Fibroblast of lung (primary cell): Measurements from ENCODE around the gene SCYL1. TPM values are rescaled to one million over a fixed set of nuclear protein-coding genes. Genes with fewer than 3 reads are reported as not detected.
A peak's percentile ranks its signal among the peaks of the same experiment; 100 is the strongest.

Source experiments
- DNase-seq, 2 donors: peaks; one replicate each; pipeline versions ENCODE4 v3.0.0 to v3.0.0-alpha.2; 2010; ENCODE audit warnings: low read depth in 2 of 2
- H2AFZ ChIP-seq: 2 replicates; pipeline ENCODE4 v1.5.1; 2012; ENCODE audit warnings: low read length, control low read depth, inconsistent platforms
- H3K27ac ChIP-seq: 2 replicates; pipeline ENCODE4 v1.5.1; 2011; ENCODE audit warnings: low read length, control low read depth; ENCODE audit not compliant: insufficient read depth
- H3K27me3 ChIP-seq: 2 replicates; pipeline ENCODE4 v1.5.1; 2011; ENCODE audit warnings: mild to moderate bottlenecking, low read length; ENCODE audit not compliant: control insufficient read depth, insufficient read depth
- H3K36me3 ChIP-seq: 2 replicates; pipeline ENCODE4 v1.5.1; 2011; ENCODE audit warnings: low read length; ENCODE audit not compliant: control insufficient read depth, insufficient read depth
- H3K4me1 ChIP-seq: 2 replicates; pipeline ENCODE4 v1.5.1; 2011; ENCODE audit warnings: low read length; ENCODE audit not compliant: control insufficient read depth, insufficient read depth; ENCODE audit errors: extremely low read depth
- H3K4me2 ChIP-seq: 2 replicates; pipeline ENCODE4 v1.5.1; 2011; ENCODE audit warnings: low read length, control low read depth; ENCODE audit not compliant: insufficient read depth; ENCODE audit errors: extremely low read depth
- H3K4me3 ChIP-seq, 4 experiments: fragments of 200-600 bp in 1 of 4; sonication (generic) in 1 of 4; replicated peaks in 1 of 4; 2 replicates each; pipeline ENCODE4 v1.5.1; 2011 to 2016; ENCODE audit warnings: low read length in 4 of 4, low read depth in 3 of 4, mild to moderate bottlenecking in 3 of 4, control low read depth in 2 of 4, inconsistent platforms in 1 of 4, mixed read lengths in 1 of 4; ENCODE audit not compliant: insufficient read depth in 1 of 4; ENCODE audit errors: control extremely low read depth in 1 of 4
- H3K79me2 ChIP-seq: 2 replicates; pipeline ENCODE4 v1.5.1; 2012; ENCODE audit warnings: mild to moderate bottlenecking, low read length, inconsistent platforms; ENCODE audit not compliant: control insufficient read depth, insufficient read depth
- H3K9ac ChIP-seq: 2 replicates; pipeline ENCODE4 v1.5.1; 2011; ENCODE audit warnings: mild to moderate bottlenecking, low read length, control low read depth; ENCODE audit not compliant: insufficient read depth
- H3K9me3 ChIP-seq: 2 replicates; pipeline ENCODE4 v1.5.1; 2012; ENCODE audit warnings: low read depth, low read length; ENCODE audit not compliant: control insufficient read depth, insufficient read depth
- H4K20me1 ChIP-seq: 2 replicates; pipeline ENCODE4 v1.5.1; 2011; ENCODE audit warnings: low read length; ENCODE audit not compliant: control insufficient read depth, insufficient read depth; ENCODE audit errors: extremely low read depth
- CTCF ChIP-seq, 2 donors: IDR thresholded peaks in 1 of 2; conservative IDR thresholded peaks in 1 of 2; 1 replicate in 1 of 2; 2 replicates in 1 of 2; pipeline ENCODE4 v1.5.1; 2011 to 2012; ENCODE audit warnings: low read length in 2 of 2, control low read depth in 1 of 2, inconsistent platforms in 1 of 2, low read depth in 1 of 2, mild to moderate bottlenecking in 1 of 2
- EZH2 ChIP-seq: IDR thresholded peaks from 2 replicates; pipeline ENCODE4 v1.5.1; 2012; ENCODE audit warnings: low read length, control low read depth, mild to moderate bottlenecking; ENCODE audit errors: missing control alignments
- polyA plus RNA-seq, 2 donors: library from polyadenylated mRNA; depleted of rRNA in 1 of 2; stranded (reverse) in 1 of 2; unstranded in 1 of 2; fragments of >200 nt; gene quantifications; 2 replicates each; pipeline ENCODE4 v1.2.1, GENCODE V29; 2011 to 2012; ENCODE audit warnings: missing spikeins in 1 of 2
- total RNA-seq: library from RNA; depleted of rRNA; stranded (reverse); fragments of >200 nt; gene quantifications from 2 replicates; pipeline ENCODE4 v1.2.1, GENCODE V29; 2014

Gene SCYL1
- total and polyA plus RNA-seq, 2 donors (not counting 1 experiment from before 2014, with no cell fraction given), result 58.2 to 84.6 TPM

- H4K20me1 ChIP-seq, result no peaks in the 10 kb centered on the region
- peaks cover 25% of the 10 kb centered on the region for H3K79me2 ChIP-seq
- H3K9ac ChIP-seq, result no peak overlapping the region
- H3K27me3 ChIP-seq, result no peaks in the 10 kb centered on the region
- TF ChIP-seq EZH2 (no peak), CTCF (conservative IDR thresholded peaks at IDR 0.05 in 1 of 2, IDR thresholded peaks at IDR 0.05 in 1 of 2; ENCODE audit: low read depth in 1 of 2, low read length in 2 of 2) (no peak)
- no peak overlapping the region for H3K27ac ChIP-seq
- H3K4me3 ChIP-seq, result peak overlapping the region in 3 of 4 experiments; percentile 29 to 50 (median 42)
- H3K36me3 ChIP-seq, result peaks cover 3% of the 10 kb centered on the region
- peaks cover 8% of the 10 kb centered on the region for H3K4me1 ChIP-seq
- H3K9me3 ChIP-seq, result no peaks in the 10 kb centered on the region
- peak overlapping the region; percentile 91 for H2AFZ ChIP-seq
- peak overlapping the region; percentile 88 for H3K4me2 ChIP-seq
- no peak for DNase-seq
Measured at GRCh38 chr11:65524014-65524740, 706 bp upstream of the SCYL1 start.

- H3K36me3 ChIP-seq, result peaks cover 16% of the 10 kb centered on the region
Measured at GRCh38 chr11:65525546-65526480, 930 bp downstream of the SCYL1 start.

More at GRCh38 chr11:65525546-65526480, 930 bp downstream of the SCYL1 start:
- Histone ChIP-seq H3K27ac (peak overlapping the region; percentile 70), H3K4me3 (peak overlapping the region; percentile 64 to 91 (median 86)), H3K79me2 (peaks cover 25% of the 10 kb centered on the region), H3K4me1 (peaks cover 8% of the 10 kb centered on the region), H3K4me2 (peak overlapping the region; percentile 64), H4K20me1 (no peaks in the 10 kb centered on the region), H3K27me3 (no peaks in the 10 kb centered on the region), H3K9ac (peak overlapping the region; percentile 94), H2AFZ (no peak overlapping the region), H3K9me3 (no peaks in the 10 kb centered on the region)
- DNase-seq, result no peak
- TF ChIP-seq EZH2 (no peak), CTCF (conservative IDR thresholded peaks at IDR 0.05 in 1 of 2, IDR thresholded peaks at IDR 0.05 in 1 of 2; ENCODE audit: low read depth in 1 of 2, low read length in 2 of 2) (no peak)
